Central memory CD4-positive, alpha-beta T cell (primary cell): ENCODE results near the gene STPG4.

Experiments
- DNase-seq: peaks from one replicate; pipeline ENCODE4 v3.0.0; 2022

STPG4 gene

DNA sequence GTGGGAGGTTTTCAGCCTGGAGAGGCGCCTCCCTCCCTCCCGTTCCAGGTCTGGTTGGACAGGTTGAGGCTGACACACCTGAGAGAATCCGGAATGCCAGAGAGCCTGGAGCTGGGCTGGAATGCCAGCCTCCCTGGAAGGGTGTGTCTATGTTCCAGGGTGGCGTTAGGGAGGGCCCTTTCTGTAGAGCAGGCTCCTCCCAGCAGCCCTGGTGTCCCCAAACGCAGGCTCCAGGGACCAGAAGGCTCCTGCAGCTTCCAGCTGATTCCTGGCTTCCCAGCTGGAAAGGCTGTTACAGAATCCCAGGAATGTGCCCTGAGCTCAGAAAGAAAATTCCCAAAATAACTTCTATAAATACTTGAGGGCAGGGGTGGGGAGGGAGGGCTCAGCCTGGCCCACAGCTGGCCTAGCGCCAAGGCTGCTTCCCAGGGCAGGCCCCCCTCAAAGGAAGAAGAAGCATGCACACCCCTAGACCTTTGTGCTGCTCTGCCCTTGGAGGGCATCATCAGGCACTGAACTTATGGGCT is 85.4 kb downstream of the STPG4 start:
- DNase-seq = no peak

DNA sequence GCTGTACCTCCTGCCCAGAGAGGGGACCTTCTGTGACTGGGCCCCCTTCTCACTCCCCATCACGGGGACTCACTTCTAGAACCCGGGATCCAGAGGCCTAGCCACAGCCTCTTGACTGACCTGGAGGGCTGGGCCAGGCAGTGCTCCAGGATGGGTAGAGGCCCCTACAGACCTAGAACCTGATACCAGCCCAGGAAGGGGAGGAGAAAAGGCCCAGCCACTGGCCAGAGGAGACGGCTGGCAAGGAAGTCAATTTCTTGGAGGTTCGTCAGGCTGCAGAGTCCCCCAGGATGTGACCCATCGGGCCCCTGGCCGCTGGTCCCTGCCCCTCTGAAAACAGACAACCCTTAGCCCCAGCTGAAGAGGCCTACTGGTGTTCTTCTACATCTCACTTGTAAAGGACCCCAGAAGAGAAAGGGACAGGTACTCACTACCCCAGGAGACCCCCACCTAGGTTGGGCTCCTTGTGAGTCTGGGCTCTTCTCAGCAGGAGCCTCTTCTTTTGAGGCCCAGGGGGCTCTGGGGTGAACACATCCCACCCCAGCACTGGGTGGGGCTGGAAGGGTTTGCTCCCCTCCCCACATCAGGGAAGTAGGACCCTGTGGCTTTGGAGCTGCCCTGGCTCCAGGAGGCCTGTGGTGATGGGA is 86.0 kb downstream of the STPG4 start:
- DNase-seq = no peak

DNA sequence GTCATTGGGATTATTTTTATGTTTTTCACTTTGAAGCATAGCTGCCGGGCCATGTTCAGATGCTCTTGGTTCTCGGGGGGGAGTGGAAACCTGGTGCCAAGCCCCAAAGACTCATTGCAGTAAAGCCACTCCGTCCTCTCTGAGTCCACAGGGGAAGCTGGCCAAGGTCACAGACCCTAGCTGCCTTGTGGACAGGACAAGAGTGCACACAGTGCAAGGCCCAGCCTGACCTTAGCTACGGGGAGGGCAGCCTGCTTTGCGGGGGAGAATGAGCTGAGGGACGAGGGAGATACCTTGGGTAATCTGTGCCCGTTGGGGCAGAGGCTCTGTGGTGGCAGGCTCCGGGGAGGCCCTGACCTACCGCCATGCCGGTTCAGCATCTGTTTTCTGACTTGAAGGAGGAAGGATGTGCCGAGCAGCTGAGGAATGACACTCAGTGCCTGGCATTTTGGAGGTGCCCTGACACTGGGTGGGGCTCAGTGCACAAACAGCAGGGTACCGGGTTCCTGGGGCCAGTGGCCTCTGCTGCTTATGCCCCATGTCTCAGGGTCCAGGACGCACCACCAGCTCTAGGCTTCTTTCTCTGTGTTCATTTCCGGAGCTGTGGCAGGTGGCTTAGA is 87.2 kb downstream of the STPG4 start:
- no peak for DNase-seq

DNA sequence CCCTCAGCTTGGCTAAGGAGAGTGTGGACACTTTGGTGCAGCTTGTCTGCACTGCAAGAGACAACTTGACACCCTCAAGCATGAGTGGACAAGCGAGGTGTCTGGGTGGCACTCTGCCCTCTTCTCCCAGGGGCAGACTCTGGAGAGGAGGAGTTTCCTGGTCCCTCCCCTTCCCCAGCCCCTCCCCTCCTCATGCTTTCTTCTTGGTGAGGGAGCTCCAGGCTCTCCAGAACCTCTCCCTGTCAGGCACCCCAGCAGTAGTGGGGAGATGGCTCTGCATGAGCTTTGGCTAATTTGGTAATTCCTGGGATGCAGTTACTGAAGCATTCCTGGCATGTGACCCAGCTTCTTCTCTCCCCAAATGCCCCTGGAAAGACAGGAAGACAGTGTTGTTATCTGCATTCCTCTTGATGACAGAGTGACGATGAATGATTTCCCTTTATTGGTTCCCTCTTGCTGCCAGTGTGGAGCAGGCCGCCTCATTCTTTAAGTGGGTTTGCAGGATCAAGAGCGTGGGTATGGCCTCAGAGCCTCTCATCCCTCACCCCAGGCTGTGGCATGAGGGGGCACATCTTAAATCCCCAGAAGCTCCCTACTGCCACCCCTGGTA is 89.2 kb downstream of the STPG4 start:
- no peak for DNase-seq

DNA sequence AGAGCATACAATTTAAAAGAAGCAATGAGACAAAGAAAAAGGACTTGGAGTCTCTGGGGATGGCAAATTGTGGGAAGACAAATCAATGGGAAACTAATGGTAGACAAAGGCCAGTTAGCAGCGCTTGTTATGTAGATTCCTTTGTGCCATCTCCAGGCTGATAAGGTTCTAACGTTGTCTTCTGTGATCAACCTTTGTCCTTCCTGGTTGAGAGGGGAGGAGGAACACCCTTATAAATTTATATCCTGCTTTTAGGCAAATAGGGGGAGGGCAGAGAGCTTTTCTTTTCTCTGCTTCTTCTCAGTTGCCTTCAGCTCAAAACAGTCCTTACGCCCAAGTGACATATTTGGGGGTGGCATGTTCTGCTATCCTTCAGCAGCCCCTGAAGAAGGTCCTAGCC is 89.8 kb downstream of the STPG4 start:
- DNase-seq = no peak

DNA sequence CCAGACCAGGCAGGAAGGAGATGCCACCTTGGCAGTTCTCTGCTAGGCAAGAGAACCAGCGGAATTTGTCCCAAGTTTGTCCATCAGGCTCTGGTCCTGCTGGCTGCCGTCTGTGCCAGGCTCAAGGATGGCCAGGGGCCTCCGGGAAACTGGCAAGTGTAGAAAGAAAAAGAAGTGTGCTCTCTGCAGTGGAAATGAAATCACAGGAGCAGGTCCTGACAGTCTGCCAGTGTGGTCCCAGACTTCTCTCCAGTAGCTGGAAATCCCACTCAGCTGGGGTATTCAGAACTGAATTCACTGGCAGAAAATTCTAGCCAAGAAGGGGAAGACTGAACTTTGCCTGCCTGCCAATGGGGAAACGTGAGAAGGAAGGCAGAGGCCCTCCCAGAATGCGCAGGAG is 91.0 kb downstream of the STPG4 start:
- no peak for DNase-seq

DNA sequence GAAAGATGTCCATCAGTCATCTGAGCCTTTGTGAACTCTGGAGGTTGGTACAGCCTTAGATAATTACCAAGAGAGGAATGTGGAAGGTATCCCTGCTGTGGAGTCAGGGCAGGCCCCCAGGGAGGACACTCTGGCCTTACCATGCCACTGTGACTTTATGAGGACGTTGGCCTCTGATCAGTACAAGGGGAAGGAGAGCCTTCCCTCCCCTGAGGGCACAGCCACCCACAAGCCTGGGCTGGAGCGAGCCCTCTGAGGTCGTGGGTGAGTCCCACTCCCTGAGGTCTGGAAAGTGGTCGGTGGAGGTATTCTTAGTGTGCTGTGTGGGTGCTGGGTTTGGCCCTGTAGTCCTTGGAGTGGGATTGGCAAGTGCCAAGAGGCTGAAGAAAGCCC is 91.6 kb downstream of the STPG4 start:
- no peak for DNase-seq

DNA sequence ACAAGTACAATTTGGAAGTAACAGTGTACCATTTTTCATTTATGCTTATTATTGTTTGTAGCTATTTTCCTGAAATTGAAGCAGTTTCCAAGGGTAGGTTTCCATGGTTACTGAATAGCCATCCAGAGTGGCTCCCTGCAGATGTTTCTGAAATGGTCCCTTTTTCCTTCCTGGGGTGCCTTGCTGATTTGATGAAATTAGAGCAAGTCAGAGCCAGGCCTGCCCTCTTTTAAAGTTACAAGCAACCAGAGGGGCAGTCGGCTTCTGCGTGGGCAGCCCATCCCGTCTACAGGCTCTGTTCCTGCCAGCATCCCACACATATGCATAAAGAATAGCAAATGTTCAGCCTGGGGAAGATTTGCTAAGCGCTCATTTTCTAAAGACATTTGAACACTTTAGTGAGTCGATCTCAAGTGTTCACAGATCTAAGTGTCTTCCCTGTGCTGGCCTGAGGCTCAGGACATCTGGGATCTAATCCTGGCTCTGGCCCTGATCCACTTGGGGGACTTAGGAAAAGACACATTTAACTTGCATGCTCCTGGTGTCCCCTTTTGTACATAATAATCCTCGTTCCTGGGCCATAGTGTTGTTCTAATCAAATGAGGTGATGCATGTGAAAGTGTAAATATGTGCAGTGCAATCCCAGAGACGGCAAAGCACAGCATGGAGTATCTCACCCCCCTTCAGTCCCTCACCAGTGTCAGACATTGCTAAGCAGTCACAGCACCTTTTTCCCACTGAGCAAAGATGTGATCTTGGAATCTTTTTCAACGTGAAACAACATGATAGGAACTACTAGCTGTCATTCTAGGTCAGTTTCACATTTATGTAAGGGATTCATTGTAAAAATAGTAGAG is 92.2 kb downstream of the STPG4 start:
- no peak for DNase-seq

DNA sequence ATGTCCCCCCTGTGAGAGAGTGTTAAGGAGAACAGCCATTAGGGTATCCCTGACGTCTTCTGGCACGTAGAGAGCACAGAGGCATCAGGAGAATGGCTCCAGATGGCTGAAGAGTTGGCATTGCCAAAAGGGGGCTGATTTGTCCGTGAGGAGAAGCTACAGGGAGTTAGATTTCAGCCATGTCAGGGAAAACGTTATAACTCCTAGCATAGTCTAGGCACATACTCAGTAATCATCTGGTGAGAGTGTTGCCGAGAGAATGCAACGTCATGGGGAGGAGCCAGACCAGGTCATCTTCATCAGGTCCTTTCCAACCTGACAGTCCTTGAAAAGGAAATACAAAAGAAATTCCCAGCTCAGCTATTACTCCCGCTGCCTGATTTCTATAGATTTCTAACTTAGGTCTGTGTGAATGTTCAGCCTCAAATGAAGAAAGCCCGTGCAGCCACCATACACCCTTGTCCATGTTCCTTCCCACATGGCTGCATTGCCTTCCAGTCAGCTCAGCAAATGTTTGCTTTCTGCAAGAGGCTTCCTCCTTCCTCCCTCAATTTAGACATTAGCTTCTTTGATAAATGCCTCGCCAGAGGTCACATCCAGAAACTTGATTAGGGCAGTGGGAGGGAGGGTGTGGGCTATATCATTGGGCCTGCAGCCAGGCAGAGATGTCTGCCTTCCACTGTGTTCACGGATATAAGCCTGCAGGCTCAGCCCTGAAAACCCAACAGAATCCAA is 93.0 kb downstream of the STPG4 start:
- no peak for DNase-seq

DNA sequence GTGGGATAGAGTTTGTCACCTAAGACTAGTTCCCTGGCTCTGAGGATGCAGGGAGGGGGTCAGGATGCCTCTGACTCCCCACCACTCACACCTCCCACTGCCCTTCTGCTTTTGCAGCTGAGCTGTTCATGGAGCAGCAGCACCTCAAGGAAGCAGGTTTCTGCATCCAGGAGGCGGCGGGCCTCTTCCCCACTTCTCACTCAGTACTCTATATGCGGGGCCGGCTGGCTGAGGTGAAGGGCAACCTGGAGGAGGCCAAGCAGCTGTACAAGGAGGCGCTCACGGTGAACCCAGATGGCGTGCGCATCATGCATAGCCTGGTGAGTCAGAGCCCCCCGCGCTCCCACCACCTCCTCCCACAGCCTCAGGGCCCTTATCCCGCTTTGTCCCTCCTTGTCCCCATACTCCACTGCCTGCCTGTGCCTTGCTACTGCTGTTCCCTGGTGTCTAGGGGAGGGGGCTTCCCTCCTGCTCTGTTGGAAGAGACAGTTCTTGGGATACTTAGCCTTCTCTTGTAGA is 94.4 kb downstream of the STPG4 start:
- DNase-seq = no peak

DNA sequence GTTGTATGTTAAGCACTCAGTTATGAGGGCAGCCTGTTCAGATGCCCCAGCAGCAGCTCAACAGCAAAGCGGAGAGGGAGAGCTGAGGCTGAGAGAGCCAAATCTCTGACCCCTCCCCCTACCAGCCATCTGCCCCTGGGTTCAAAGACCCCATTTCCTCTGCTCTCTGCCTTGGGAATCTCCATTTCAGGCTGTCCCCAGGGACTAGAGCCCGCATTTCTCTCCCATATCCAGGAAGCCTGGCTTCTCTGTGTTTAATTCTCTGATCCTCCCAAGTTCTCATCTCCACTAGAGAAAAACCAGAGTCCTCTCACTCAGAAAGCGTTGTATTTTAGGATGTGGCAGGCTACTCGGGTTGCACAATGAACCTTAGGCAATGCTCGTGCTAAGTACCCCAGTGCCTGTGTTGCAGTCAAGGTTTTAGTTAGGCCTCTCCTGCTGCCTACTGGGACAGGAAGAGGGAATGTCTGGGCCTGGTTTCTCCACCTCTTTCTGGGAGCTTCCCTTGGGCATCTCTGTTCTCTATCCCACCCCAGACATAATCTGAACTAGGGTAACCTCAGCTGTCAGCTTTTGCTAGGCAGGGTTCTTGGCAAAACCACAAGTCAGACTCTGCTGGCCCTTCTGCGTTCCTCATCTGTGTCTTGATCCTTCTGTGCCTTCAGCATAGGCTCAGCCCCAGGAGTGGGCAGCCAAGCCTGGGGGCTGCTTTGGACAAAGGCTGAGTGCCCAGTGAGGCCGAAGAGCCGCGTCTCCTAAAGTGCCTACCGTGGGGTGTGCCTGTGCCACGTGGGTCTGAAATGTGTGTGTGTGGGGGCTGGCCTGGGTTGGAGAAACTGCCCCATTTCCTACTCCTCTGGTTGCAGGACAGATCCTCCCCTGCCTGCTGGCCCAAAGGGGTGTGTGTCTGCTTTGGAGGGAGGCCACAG is 96.8 kb downstream of the STPG4 start:
- DNase-seq = no peak

DNA sequence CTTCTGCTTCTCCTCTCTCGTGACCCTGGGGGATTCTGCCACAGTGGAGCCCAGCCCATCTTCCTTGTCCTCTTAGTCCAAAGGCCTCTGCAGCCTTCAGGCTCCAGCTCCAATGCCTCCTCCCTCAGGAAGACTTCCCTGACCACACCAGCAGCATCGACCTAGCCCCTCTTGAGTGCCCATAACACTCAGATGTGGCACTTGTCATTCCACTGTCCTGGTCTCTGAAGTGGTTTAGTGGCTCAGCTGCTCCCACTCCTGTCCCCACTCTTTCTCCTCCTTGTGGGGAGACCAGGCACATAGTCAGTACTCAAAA is 97.5 kb downstream of the STPG4 start:
- DNase-seq = no peak

DNA sequence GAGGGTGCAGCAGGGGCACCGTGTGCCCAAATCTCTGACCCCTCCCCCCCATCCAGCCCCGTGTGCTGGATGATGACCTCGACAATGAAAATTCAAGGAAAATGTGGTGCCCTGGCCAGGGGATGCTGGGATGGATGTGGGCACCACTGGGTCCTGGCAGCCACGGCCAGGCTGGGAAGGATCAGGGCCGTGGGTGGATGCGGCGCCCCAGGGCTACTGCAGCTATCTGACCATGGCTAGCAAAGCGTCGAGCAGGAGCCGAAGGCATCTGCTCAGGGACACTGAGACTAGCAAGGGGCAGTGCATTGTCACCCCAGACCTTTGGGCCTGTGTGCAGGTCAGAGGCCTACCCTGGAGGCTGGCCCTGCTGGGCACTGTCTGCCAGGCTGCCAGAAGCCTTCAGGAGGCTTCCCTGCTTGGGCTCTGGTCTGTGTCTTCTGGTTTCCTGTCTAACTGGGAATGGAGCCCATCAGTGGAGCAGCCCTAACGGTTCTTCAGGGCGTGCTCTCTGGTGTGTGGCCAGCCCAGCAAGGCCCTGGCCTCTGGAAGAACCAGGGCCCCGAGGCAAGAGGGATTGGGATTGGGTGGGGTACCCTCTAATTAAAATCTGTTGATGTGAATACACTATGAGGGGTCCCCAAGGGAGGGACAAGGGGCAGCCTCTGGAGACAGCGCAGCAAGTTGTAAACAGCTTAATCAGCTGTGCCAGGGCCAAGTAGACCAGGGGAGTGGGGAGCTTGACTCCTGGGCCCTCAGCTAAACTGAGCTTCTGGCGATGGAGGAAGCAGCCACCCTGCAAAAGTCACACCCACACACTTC is 98.0 kb downstream of the STPG4 start:
- DNase-seq = no peak

DNA sequence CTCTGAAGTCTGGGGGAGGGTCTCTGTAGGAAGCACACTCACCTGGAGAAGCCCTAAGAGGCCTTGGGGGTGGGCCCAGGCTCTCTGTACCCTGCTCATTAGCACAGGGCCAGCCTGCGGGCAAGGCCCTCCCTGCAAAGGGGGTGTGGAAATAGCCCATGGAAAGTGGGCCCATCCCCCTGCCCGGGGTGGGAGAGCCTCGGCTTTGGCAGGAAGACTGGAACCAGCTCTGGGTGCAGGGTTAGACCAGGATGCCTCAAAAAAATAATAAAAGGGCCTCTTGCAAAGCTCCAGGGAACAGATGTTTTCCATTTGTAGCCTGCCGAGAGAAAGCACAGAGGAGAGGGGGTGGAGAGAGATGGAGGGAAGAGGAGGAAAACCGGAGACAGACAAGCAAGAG is 98.7 kb downstream of the STPG4 start:
- DNase-seq = no peak

DNA sequence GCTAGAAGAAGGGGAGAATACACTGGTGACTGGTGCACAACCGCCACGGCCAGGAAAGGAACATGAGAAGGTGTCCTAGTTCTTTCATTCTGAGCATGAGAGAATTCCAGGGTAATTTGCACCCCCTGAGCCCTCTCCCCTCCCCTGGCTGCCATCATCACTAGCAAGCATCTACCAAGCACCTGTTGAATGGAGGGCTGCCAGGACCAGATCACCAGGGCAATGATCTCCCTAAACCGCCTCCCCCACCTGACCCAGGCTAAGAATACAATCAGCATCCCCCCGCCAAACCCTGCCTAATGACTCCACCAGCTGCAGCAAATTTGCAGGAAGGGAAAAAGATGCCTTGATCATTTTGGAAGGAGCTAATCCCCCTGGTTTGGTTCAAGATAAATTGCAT is 100.2 kb downstream of the STPG4 start:
- DNase-seq = no peak

DNA sequence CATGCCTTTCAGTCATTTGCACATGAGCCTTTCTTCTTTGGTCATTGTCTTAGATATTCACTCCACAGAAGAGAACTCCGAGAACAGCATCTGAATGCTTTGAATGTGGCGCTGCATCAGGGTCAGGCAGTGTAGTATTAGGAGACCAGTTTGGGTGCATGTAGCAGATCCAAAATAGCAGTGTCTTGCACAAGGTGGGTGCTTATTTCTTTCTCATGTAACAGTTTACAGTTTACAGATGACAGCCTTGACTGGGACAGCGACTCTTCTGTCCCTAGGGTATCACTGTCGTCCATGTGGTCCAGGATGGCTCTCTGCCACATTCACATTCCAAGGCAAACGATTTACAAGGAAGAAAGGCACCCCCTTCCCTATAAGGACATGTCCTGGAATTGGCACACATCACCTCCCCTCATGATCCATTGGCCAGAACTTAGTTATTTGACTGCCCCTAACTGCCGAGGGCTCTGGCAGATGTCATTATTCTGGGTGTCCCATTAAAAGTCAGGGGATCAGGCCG is 101.0 kb downstream of the STPG4 start:
- no peak for DNase-seq

DNA sequence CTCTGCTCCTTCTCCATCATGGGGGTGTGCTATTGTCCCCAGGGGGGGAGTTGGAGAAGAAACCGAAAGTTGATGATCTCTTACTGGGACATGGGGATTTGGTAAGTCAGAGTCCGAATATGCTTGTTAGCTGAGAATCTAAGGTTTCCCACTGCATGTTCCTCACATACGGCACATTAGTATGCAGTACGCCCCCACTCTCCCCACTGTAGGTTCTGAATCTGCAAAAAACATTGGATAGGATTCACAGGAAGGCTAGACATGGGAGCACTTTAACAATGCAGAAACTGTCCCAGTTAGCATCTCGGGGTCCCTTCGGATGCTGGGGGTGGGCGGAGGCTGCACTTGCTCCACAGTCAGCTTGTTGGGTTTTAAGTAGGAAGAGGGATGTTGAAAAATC is 102.3 kb downstream of the STPG4 start:
- no peak for DNase-seq

DNA sequence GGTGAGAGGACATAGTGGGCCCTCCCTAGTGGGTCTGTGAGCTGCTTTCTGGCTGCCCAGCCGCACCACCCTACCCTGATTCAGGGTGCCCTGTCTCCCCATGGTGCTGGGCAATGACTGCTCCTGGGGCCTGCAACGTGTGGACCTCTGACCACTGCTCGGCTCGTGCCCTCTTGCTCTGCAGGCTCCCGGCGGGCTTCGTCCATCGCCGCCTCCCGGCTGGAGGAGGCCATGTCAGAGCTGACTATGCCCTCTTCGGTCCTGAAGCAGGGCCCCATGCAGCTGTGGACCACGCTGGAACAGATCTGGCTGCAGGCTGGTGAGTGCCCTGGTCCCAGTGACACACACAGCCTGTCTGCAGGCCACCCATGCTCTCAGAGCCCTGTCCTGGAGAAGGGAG is 103.5 kb downstream of the STPG4 start:
- DNase-seq = no peak

DNA sequence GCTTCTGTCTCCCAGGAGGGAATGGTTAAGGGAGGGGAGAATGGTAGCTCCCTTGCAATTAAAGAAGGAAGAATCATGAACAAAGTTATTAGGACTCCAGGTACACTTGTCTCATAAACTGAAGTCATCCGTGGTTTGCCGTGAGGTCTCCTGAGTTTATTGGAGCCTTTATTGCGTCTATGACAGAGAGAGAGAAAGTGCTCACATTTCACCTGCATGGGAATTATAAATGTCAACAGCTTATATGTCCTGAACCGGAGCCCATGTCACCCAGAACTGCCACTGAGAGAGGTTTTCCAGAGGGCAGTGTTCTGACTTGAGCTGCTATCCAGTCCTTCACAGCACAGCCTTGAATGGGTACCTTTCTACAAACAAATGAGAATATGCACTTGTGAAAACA is 104.3 kb downstream of the STPG4 start:
- no peak for DNase-seq

DNA sequence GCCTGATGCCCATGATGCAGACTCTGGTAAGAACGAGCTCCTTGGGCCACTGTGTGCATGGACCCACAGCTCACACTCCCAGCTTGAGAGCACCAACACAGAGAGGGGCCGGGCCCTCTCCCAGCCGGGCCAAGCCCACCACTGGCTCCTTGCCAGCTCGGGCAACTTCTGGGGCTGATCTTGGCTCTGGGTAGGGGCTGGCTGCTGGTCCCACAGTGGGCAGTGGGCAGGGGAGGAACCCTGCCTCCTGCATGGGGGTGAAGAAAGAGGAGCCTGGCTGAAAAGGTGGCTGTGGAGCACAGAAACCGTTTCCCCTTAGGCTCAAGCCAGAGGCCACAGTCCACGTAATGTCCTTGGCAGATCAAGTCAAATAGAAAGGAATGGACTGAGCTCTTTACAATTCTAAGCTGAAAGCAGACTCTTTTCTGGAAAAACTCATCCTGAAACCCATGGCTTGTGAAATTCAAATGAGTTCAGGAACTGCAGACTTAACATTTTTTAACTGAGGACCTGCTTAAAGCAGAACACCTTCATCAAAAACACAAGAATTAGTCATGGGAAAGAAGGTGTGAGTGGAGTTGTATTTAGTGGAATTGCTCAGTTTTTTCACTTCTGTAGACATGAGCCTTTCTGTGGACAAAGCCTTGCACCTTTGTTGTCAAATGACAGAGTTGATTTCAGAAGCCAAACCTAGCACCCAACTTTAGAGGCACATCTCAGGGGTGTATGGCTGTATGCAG is 104.9 kb downstream of the STPG4 start:
- no peak for DNase-seq
